Measurements from ENCODE around the gene DNAJC28.
"Not testable (repeated sequence)": the region's sequence is repeated elsewhere in the genome, so short reads cannot be mapped to it uniquely, and the experiment has no call there.

DNAJC28 gene

GRCh38 chr21:33451634-33452071, 39.9 kb downstream of the DNAJC28 start:
- no peak overlapping the region for H3K27ac ChIP-seq
- no peak for TF ChIP-seq CTCF (conservative IDR thresholded peaks at IDR 0.05)
- no peak for TF ChIP-seq ZFX (IDR thresholded peaks at IDR 0.05)

GRCh38 chr21:33449616-33450015, 41.9 kb downstream of the DNAJC28 start:
- TF ChIP-seq CTCF (conservative IDR thresholded peaks at IDR 0.05) (no peak), ZFX (IDR thresholded peaks at IDR 0.05) (no peak)
- no peak overlapping the region for H3K27ac ChIP-seq

- H3K27ac ChIP-seq, result not testable (repeated sequence)
Measured at GRCh38 chr21:33446620-33447019, 44.9 kb downstream of the DNAJC28 start.

- no peak overlapping the region for H3K27ac ChIP-seq
- TF ChIP-seq ZFX (IDR thresholded peaks at IDR 0.05) (no peak), CTCF (conservative IDR thresholded peaks at IDR 0.05) (no peak)
Measured at GRCh38 chr21:33444499-33444898, 47.0 kb downstream of the DNAJC28 start.

GRCh38 chr21:33443194-33443593, 48.3 kb downstream of the DNAJC28 start:
- H3K27ac ChIP-seq, result no peak overlapping the region
- TF ChIP-seq CTCF (conservative IDR thresholded peaks at IDR 0.05), result no peak
- TF ChIP-seq ZFX (IDR thresholded peaks at IDR 0.05), result no peak

- TF ChIP-seq CTCF (conservative IDR thresholded peaks at IDR 0.05), result no peak
- no peak for TF ChIP-seq ZFX (IDR thresholded peaks at IDR 0.05)
- H3K27ac ChIP-seq, result no peak overlapping the region
Measured at GRCh38 chr21:33441489-33442477, 49.7 kb downstream of the DNAJC28 start.
